Measurements from ENCODE around the gene SMAP2. TPM values are rescaled to one million over a fixed set of nuclear protein-coding genes. Genes with fewer than 3 reads are reported as not detected.

SMAP2 gene
- total and polyA plus RNA-seq, 11 donors = 8.9 to 44.4 (median 12.9) TPM

GRCh38 chr1:40438391-40439015 lies 65.0 kb downstream of the SMAP2 start:
- ATAC-seq = peak in 2 of 4 donors; percentile 44 to 51
- 54 to 60% (median 59%) methylated on average over 3 of the region's 3 CpGs for WGBS, 4 donors
- peak; percentile 47 to 73 (median 60) for TF ChIP-seq CTCF (IDR thresholded peaks at IDR 0.05)
- no peak for TF ChIP-seq POLR2A (IDR thresholded peaks at IDR 0.05)

GRCh38 chr1:40439247-40439646 lies 65.7 kb downstream of the SMAP2 start:
- no peaks in the 10 kb centered on the region for H3K4me1 ChIP-seq
- WGBS, 4 donors = 81 to 89% (median 87%) methylated on average over 5 of the region's 5 CpGs
- no peaks in the 10 kb centered on the region for H3K36me3 ChIP-seq
- H3K9me3 ChIP-seq = no peaks in the 10 kb centered on the region
- DNase-seq (no peak), ATAC-seq (no peak)
- H3K27me3 ChIP-seq = no peaks in the 10 kb centered on the region
- H3K27ac ChIP-seq = no peak overlapping the region
- intact Hi-C loops (cut with DNase I) = no loop called here
- TF ChIP-seq POLR2A (IDR thresholded peaks at IDR 0.05) = no peak
- H3K4me3 ChIP-seq = no peak overlapping the region

More at GRCh38 chr1:40438391-40439015, 65.0 kb downstream of the SMAP2 start:
- no peaks in the 10 kb centered on the region for H3K27me3 ChIP-seq
- intact Hi-C loops (cut with DNase I) = no loop called here
- H3K27ac ChIP-seq = no peak overlapping the region
- no peaks in the 10 kb centered on the region for H3K36me3 ChIP-seq
- no peak overlapping the region for H3K4me3 ChIP-seq
- H3K9me3 ChIP-seq = no peaks in the 10 kb centered on the region
- DNase-seq = no peak
- H3K4me1 ChIP-seq = no peaks in the 10 kb centered on the region

GRCh38 chr1:40449684-40450494 lies 76.4 kb downstream of the SMAP2 start, which contains the start of gene ZFP69B:
TSS of gene ZFP69B (plus strand) at chr1:40450476. CDS start at chr1:40450962, 486 bp downstream.
- intact Hi-C loops (cut with DNase I) = loop anchor here in 1 of 10 donors (5.0 kb wide), 1 partner anchor 57 kb away; the partner anchor contains the start of gene EXO5
- peaks cover 0 to 16% (median 10%) of the 10 kb centered on the region in 12 donors for H3K4me1 ChIP-seq
- peak in 3 of 12 donors; percentile 13 to 40 (median 23) for TF ChIP-seq CTCF (IDR thresholded peaks at IDR 0.05)
- peak in 1 of 2 donors; percentile 66 for TF ChIP-seq POLR2A (IDR thresholded peaks at IDR 0.05)
- H3K27me3 ChIP-seq = no peaks in the 10 kb centered on the region
- peaks cover 0 to 4% (median 0%) of the 10 kb centered on the region in 9 donors for H3K36me3 ChIP-seq
- H3K4me3 ChIP-seq = peak within 1 kb of the TSS; percentile 40 to 93 (median 78)
- DNase-seq (peak; percentile 92 to 97 (median 95)), ATAC-seq (peak; percentile 96 to 100 (median 100))
- peak within 1 kb of the TSS; percentile 12 to 94 (median 80) for H3K27ac ChIP-seq
- WGBS, 4 donors = 1 to 2% (median 1%) methylated on average over 32 to 64 of the region's 64 CpGs
- peaks cover 0 to 48% (median 7%) of the 10 kb centered on the region in 12 donors for H3K9me3 ChIP-seq

GRCh38 chr1:40450495-40451237 lies 77.1 kb downstream of the SMAP2 start:
- Histone ChIP-seq H3K27ac (peak overlapping the region; percentile 12 to 94 (median 80)), H3K4me1 (peaks cover 0 to 16% (median 10%) of the 10 kb centered on the region in 12 donors), H3K4me3 (peak overlapping the region; percentile 40 to 93 (median 78)), H3K27me3 (no peaks in the 10 kb centered on the region), H3K36me3 (peaks cover 0 to 6% (median 0%) of the 10 kb centered on the region in 9 donors), H3K9me3 (peaks cover 0 to 54% (median 10%) of the 10 kb centered on the region in 12 donors)
- peak in 3 of 5 donors; percentile 8 to 45 (median 23) for DNase-seq
- WGBS, 4 donors = 17 to 26% (median 20%) methylated on average over 22 of the region's 22 CpGs
- intact Hi-C loops (cut with DNase I) = loop anchor here in 1 of 10 donors (5.0 kb wide), 1 partner anchor 57 kb away; the partner anchor contains the start of gene EXO5
- TF ChIP-seq CTCF (IDR thresholded peaks at IDR 0.05) = no peak
- no peak for TF ChIP-seq POLR2A (IDR thresholded peaks at IDR 0.05)
- ATAC-seq = peak; percentile 2 to 53 (median 34)

All from heart left ventricle (tissue), 16 donors.